Measurements from ENCODE around the gene MTMR3. TPM values are rescaled to one million over a fixed set of nuclear protein-coding genes. Genes with fewer than 3 reads are reported as not detected.
"Not testable (repeated sequence)": the region's sequence is repeated elsewhere in the genome, so short reads cannot be mapped to it uniquely, and the experiment has no call there.

The MTMR3 gene
- total and polyA plus RNA-seq, 12 donors: 23.5 to 80.7 (median 40.9) TPM

GRCh38 chr22:29967461-29967860, 84.5 kb downstream of the MTMR3 start:
- peaks cover 0 to 10% of the 10 kb centered on the region in 2 donors for H3K4me1 ChIP-seq (replicated peaks in 1 of 2)
- H3K27ac ChIP-seq: no peak overlapping the region
- intact Hi-C loops (cut with DNase I): no loop called here
- no peaks in the 10 kb centered on the region for H3K9me3 ChIP-seq (replicated peaks in 1 of 3)
- H3K4me3 ChIP-seq: no peak overlapping the region
- no peaks in the 10 kb centered on the region for H3K36me3 ChIP-seq (replicated peaks in 1 of 2)
- no peak for TF ChIP-seq POLR2A (IDR thresholded peaks at IDR 0.05)
- TF ChIP-seq CTCF (IDR thresholded peaks at IDR 0.05): no peak
- H3K27me3 ChIP-seq: no peaks in the 10 kb centered on the region
- no peak for DNase-seq

GRCh38 chr22:29971607-29972006, 88.6 kb downstream of the MTMR3 start:
- no peak for TF ChIP-seq CTCF (IDR thresholded peaks at IDR 0.05)
- no peak for TF ChIP-seq POLR2A (IDR thresholded peaks at IDR 0.05)
- H3K9me3 ChIP-seq (replicated peaks in 1 of 3): no peaks in the 10 kb centered on the region
- DNase-seq: no peak
- peaks cover 4 to 17% of the 10 kb centered on the region in 2 donors for H3K4me1 ChIP-seq (replicated peaks in 1 of 2)
- no peaks in the 10 kb centered on the region for H3K36me3 ChIP-seq (replicated peaks in 1 of 2)
- H3K27ac ChIP-seq: no peak overlapping the region
- H3K4me3 ChIP-seq: no peak overlapping the region
- no peaks in the 10 kb centered on the region for H3K27me3 ChIP-seq
- 92 to 94% (median 93%) methylated on average over 3 of the region's 3 CpGs for WGBS, 4 donors
- intact Hi-C loops (cut with DNase I): no loop called here

- 83 to 91% (median 85%) methylated on average over 2 of the region's 2 CpGs for WGBS, 4 donors
- intact Hi-C loops (cut with DNase I): no loop called here
- H3K4me3 ChIP-seq: no peak overlapping the region
- peaks cover 4 to 17% of the 10 kb centered on the region in 2 donors for H3K4me1 ChIP-seq (replicated peaks in 1 of 2)
- DNase-seq: no peak
- no peak for TF ChIP-seq POLR2A (IDR thresholded peaks at IDR 0.05)
- TF ChIP-seq CTCF (IDR thresholded peaks at IDR 0.05): no peak
- no peaks in the 10 kb centered on the region for H3K36me3 ChIP-seq (replicated peaks in 1 of 2)
- no peak overlapping the region for H3K27ac ChIP-seq
- no peaks in the 10 kb centered on the region for H3K27me3 ChIP-seq
- H3K9me3 ChIP-seq (replicated peaks in 1 of 3): no peaks in the 10 kb centered on the region
Observed at GRCh38 chr22:29972121-29972520, 89.1 kb downstream of the MTMR3 start.

GRCh38 chr22:29973269-29973668, 90.3 kb downstream of the MTMR3 start:
- DNase-seq: no peak
- intact Hi-C loops (cut with DNase I): no loop called here
- Histone ChIP-seq H3K4me1 (replicated peaks in 1 of 2) (peaks cover 4 to 17% of the 10 kb centered on the region in 2 donors), H3K27ac (no peak overlapping the region), H3K27me3 (no peaks in the 10 kb centered on the region), H3K4me3 (no peak overlapping the region), H3K9me3 (replicated peaks in 1 of 3) (no peaks in the 10 kb centered on the region), H3K36me3 (replicated peaks in 1 of 2) (no peaks in the 10 kb centered on the region)
- TF ChIP-seq POLR2A (IDR thresholded peaks at IDR 0.05) (no peak), CTCF (IDR thresholded peaks at IDR 0.05) (no peak)
- 69 to 81% (median 72%) methylated on average over 4 of the region's 4 CpGs for WGBS, 4 donors

- H3K4me3 ChIP-seq; DNase-seq; H3K36me3 ChIP-seq (replicated peaks in 1 of 2); intact Hi-C loops (cut with DNase I); H3K27ac ChIP-seq; H3K27me3 ChIP-seq; H3K9me3 ChIP-seq (replicated peaks in 1 of 3): not testable (repeated sequence)
- peaks cover 4 to 20% of the 10 kb centered on the region in 2 donors for H3K4me1 ChIP-seq (replicated peaks in 1 of 2)
- WGBS, 4 donors: 80 to 90% (median 85%) methylated on average over 9 of the region's 9 CpGs
Observed at GRCh38 chr22:29973680-29974079, 90.7 kb downstream of the MTMR3 start.

Measured in adrenal gland (tissue), 12 donors.